Measurements from ENCODE around the gene PLSCR4.
"Not testable (repeated sequence)": the region's sequence is repeated elsewhere in the genome, so short reads cannot be mapped to it uniquely, and the experiment has no call there.

The PLSCR4 gene, protein sequence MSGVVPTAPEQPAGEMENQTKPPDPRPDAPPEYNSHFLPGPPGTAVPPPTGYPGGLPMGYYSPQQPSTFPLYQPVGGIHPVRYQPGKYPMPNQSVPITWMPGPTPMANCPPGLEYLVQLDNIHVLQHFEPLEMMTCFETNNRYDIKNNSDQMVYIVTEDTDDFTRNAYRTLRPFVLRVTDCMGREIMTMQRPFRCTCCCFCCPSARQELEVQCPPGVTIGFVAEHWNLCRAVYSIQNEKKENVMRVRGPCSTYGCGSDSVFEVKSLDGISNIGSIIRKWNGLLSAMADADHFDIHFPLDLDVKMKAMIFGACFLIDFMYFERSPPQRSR

DNA sequence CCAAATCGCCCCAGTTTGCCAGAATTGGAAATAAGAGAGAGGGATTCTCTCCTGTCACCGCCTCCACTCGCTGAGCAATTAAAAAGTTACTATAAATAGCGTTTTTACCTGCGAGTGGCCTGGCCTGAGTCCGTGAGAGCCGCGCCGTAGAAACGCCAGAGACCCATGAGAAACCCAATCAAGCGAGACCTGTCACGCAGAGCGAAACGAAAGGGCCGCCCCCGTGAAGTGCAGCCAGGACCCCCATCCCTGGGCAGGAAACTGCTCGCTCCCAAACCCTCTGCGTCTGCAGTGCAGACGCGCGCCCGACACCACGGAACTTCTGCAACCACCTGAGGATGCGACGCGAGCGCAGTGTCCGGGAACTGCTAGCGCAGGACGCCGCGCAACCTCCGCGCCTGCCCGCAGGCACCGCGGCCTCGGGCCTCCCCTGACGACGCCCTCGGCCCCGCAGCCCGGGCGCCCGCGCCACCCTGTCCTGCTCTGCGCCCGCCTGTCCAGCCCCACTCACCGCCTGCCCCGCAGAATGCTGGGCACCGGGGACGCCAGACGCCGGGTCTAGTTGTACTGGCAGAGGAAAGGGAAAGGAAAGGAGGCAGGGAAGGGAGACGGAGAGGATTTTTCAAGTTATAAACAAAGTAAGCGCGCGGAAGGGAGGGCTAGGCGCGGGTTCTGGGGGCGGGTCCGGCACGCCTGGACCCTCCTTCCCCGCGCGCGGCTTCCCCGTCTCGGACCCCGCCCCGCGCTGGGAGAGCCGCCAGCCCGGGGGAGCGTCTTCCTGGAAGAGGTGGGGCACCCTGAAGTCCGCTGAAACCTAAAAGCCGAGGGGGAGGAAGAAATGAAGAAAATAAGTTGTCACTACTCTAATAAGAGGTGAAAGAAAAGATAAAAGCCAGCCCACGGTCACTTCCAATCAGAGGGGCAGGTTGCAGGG lies at the start of gene PLSCR4:
PLSCR4 (minus strand) TSS at position 657 of the 934 bp plus-strand sequence. CDS start 29,034 bp downstream, outside the sequence.
- DNase-seq (ENCODE audit: low read depth in 2 of 2) = no peak

DNA sequence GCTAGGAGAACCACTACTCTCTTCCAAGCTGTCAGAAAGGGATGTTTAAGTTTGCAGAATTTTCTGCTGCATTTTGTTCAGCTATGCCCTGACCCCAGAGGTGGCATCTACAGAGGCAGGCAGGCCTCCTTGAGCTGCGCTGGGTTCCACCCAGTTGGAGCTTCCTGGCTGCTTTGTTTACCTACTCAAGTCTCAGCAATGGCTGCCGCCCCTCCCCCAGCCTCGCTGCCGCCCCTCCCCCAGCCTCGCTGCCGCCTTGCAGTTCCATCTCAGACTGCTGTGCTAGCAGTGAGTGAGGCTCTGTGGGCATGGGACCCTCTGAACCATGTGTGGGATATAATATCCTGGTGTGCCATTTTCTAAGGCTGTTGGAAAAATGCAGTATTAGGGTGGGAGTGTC lies 42.5 kb upstream of the PLSCR4 start:
- not testable (repeated sequence) for DNase-seq (ENCODE audit: low read depth in 2 of 2)

DNA sequence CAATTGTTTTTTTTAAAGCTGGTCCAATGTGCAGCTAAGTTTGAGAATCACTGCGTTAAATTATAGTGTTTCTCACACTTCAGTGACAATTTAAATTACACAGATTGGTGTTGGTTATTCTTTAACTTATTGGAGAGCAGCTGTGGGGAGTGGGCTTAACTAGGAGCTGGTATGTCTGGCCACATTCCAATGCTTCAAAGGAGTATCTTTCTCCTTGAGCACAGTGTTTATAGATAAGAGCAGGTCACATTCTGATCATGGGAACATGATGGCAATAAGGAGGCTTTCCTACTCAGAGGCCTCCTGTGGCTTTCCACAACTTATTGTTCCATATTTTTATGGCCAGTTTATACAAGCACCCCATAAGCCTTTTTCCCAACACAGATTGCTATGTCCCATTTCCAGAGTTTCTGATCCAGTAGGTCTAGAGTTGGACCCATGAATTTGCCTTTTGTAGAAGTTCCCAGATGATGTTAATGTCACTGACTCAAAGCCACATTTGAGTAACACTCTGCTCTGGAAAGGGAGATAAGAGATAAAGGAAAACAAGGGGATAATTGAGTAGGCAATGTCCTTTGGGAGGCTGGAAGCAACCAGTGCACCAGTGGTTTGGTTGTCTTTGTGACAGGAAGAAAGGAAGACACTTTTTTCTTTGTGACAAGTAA lies 33.0 kb upstream of the PLSCR4 start:
- no peak for DNase-seq (ENCODE audit: low read depth in 2 of 2)

DNA sequence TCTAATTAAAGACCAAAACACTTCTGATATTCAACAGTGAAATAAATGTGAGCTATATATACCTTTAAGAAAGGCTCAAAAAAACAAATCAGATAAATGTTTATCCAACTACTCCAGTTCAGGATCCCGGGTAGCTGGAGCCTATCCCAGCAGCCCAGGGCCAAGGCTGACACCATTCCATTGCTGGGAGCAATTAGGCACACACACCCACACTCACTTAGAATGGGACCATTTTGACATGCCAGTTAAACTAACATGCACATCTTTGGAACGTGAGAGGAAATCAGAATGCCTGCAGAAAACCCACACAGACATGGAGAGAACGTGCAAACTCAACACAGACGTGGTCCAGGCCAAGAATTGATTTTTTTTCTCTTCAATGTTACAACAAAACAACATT lies 30.0 kb upstream of the PLSCR4 start:
- DNase-seq (ENCODE audit: low read depth in 2 of 2) = no peak

DNA sequence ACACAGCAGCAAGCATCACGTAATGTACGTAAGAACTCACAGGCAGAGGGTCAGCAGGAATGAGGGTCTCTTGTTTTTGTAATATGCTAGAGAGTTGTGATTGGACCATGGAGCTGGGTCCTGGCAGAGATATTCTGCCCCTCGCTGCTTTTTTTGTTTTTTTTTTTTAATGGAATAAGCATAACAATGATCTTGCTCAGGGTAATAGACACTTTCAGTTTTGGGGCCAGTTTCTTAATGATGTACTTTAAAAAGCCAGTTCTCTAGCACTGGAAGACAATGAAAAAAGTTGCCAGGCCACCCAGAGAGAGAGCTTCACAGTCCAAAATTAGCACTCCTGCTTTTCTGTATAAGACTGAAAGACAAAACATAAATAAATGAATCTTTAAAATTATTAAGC lies 29.0 kb upstream of the PLSCR4 start:
- DNase-seq (ENCODE audit: low read depth in 2 of 2) = no peak

DNA sequence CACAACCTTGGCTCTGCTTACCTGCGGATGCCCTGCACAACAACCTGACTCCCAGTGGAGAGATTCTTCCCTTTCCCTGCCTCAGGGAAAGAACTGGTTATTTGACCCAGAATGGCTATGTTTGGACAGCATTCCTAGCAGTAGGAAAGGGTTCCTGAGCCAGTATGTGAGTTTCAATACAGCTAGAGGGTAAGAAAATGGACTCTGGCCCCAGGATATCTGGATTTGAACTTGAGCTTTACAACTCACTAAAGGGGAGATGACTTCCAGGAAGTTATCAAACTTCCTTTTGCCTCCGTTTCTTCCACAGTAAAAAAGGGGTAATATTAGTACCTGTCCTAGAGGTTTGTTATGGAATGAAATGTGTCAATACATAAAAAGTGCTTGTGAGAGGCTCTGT lies 28.1 kb upstream of the PLSCR4 start:
- DNase-seq (ENCODE audit: low read depth in 2 of 2) = no peak

DNA sequence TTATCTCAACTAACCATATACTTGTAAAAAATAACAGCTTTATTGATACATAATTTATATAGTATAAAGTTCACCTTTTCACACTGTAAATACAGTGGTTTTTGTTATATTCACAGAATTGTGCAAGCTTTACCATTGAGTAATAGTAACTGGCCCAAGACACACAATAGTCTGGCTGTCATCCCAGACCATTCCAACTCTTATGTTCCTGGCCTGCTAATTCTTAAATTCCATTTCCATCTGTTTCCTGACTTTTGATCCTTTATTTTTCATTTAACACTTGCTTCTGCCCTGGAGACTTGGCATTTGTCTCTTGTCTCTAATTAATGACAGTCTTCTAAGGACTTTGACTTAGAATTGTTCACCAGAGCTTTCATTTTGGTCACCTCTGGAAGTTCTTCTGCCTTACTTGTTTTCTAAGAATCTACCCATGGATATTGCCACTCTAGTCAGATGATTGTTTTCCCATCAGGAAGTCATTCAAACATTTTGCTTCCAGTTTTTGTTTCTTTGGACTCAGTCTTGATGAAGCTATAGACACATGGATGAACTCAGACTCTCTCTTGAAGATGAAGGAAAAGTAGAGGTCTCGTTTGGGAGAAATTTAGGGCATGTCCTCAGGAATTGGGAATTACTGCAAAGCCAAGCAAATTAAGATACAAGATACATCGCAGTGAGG lies 27.2 kb upstream of the PLSCR4 start:
- no peak for DNase-seq (ENCODE audit: low read depth in 2 of 2)

DNA sequence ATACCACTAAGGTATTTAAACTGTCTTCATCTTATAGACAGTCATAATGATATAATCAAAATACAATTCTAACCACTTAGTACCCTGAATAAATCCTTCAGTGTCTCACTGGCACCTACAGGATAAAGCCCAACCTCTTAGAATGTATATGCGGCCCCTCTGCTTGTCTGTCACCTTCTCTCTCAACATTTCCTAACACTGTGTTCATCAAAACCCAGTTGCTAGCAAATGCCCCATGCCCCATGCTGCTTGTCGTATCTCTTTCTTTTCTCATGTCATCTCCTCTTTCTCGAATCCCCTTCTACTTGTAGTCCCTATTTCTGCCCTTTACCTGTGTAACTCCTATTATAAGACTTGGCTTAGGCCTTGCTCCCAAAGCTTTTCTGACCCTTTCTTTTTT lies 24.6 kb upstream of the PLSCR4 start:
- DNase-seq (ENCODE audit: low read depth in 2 of 2) = no peak

DNA sequence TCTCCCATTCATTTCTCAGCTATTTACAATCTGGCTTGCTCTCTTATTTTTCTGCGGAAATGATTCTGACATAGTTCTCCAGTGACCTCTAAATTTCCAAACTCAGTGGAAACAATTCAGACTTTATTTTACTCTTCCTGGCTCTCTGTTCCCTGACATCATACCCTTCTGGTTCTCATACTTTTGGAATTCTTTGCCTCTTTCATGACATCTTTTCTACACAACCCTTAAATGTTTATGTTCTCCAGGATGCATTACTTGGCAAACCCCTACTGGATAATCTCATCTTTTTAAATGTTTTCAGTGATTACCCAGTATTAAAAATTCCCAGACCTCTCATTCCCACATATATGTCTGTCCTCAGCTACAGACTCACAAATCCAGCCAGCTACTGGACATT lies 23.9 kb upstream of the PLSCR4 start:
- no peak for DNase-seq (ENCODE audit: low read depth in 2 of 2)

DNA sequence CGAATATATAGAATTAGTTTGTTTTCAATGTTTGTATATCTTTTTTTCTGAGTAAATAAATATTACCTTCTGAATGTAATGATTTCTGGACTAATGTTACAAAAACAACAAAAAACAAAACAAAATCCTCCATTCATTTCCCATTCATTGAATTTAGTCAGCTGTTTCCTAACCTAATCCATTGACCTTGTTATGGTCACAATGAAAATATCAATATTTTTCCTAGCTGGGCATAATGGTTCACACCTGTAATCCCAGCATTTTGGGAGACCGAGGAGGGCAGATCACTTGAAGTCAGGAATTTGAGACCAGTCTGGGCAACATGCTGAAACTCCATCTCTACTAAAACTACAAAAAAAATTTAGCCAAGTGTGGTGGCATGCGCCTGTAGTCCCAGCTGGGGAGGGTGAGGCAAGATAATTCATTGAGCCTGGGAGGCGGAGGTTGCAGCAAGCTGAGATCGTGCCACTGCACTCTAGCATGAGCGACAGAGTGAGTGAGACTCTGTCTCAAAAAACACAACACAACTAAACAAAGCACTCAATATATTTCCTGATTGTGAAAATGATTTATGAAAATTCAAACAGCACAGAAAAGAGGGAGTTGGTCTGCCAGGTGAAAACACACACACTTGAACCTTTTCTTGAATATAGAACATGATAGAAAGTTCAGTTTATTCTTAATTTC lies 23.0 kb upstream of the PLSCR4 start:
- DNase-seq (ENCODE audit: low read depth in 2 of 2) = no peak

DNA sequence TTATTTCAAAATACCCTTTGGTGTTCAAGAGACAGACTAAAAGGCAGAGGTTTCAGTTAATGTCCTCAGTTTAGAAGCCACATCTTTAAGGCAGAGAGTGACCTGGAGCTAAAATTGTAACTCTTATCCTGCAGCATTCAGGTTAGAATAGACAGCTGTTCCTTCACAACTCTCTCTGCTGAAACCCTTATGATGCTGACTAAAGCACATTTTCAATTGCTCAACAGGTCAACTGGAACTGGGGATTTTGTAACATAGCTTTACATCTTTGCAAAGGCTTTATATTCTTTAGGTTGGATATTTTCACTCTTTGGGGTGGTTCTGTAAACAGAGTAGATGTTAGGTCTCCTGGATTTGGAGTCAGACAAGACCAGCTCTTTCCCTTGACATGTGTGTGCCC lies 20.3 kb upstream of the PLSCR4 start:
- no peak for DNase-seq (ENCODE audit: low read depth in 2 of 2)

DNA sequence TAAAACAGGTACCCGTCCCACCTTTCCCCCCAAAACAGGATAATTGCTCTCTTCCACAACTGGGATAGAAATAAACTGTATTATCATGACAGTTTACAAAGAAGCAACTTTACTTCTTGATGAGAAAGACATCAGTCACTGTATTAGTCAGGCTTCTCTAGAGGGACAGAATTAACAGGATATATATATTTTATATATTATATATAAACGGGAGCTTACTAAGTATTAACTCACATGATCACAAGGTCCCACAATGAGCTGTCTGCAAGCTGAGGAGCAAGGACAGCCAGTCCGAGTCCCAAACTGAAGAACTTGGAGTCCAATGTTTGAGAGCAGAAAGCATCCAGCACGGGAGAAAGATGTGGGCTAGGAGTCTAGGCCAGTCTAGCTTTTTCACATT lies 18.4 kb upstream of the PLSCR4 start:
- no peak for DNase-seq (ENCODE audit: low read depth in 2 of 2)

DNA sequence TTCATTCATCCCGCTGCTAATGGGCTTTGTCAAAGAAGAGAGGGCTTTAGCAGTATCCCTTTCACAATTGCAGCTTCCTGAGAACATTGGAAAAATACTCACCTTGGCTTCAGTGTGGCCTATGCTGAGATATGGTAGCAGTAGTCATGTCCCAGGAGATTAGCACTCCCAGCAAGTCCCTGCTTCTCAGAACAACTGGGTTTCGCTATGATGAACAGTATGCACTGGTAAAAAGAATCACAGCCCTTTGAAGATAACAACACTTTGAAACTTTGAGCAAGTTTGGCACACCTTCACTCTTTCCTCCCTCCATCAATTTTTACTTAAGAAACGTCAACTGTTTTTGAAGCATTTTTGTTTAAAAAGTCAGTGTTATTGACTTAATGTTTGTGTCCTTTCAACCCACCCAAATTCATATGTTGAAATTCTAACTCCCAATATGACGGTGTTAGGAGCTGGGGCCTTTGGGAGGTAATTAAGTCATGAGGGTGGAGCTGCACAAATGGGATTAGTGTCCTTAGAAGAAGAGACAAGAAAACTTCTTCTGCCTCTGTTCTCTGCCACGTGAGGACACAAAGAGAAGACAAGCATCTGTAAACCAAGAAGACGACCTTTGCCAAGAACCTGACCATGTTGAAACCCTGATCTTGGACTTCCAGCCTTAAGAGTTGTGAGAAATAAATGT lies 17.8 kb upstream of the PLSCR4 start:
- DNase-seq (ENCODE audit: low read depth in 2 of 2) = no peak

DNA sequence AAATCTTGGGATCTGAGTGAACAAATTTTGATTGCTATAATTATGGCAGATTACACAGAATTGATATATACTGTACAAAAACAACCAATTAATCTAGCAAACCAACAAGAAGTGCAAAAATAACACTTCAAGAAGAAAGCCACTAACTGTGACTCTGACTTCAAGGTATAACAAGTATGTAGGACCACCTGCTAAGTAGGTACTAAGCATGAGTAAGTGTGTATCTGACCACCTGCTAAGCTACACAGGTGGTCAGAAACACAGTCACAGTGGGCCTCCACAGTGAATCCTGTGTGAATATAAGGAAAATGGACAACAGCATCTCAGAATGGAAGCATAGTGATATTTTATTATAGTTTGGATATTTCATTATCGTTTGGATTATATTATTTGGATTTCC lies 14.8 kb upstream of the PLSCR4 start:
- no peak for DNase-seq (ENCODE audit: low read depth in 2 of 2)

DNA sequence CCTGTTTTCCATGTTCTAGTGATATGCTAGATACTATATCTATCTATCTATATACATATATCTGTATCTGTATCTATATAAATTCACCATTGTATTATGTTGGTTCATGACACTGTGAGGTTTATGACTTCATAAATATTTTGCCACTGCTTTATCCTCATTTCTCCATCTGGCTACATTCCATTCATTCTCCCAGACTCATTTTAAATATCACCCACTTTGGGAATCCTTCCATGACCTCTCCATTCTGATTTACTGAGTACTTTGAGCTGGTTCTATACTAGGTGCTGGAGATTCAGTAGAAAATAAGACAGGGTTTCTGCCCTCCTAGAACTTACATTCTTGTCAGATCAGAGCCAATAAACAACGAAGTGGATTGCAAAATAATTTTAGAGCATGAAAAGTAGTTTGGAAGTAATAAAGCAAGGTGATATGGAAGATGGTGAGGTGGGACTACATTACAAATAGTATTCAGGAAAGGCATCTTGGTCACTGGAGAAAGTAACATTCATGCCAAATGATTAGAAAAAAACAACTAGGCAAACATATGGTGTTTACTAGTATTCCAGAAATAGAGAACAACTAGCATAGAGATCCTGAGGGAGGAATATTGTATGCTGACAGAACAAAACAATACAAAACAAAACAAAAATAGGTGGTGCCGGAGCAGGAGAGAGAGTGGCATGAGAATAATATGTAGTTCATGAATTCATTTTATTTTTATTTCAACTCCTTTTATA lies 11.6 kb upstream of the PLSCR4 start:
- DNase-seq (ENCODE audit: low read depth in 2 of 2) = no peak

DNA sequence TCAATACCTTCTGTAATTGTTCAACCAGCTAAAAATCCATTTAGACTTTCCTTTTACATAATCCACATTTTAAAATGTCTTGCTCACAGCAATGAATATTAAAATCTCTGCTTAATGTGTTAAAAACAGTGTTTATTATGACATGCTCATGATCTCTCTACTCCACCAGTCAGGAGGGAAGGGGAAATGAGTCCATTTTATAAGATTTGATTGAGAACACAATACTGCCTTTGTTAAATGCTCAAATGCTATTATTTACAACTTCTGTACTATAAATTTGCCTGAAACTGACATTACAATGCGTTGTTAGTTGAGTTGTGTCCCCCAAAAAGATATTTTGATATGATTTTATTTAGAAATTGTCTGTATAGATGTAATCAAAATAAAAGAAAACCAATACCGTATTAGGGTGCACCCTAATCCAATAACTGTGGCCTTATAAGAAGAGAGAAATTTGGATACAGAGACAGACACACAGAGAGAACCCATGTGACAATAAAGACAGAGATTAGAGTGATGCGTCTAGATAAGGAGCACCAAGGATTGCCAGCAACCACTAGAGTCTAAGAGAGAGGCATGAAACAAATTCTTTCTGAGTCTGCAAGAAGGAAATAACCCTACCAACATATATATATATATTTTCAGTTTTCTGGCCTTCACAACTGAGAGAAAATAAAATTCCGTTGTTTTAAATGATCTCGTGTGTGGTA lies 9.1 kb upstream of the PLSCR4 start:
- no peak for DNase-seq (ENCODE audit: low read depth in 2 of 2)

DNA sequence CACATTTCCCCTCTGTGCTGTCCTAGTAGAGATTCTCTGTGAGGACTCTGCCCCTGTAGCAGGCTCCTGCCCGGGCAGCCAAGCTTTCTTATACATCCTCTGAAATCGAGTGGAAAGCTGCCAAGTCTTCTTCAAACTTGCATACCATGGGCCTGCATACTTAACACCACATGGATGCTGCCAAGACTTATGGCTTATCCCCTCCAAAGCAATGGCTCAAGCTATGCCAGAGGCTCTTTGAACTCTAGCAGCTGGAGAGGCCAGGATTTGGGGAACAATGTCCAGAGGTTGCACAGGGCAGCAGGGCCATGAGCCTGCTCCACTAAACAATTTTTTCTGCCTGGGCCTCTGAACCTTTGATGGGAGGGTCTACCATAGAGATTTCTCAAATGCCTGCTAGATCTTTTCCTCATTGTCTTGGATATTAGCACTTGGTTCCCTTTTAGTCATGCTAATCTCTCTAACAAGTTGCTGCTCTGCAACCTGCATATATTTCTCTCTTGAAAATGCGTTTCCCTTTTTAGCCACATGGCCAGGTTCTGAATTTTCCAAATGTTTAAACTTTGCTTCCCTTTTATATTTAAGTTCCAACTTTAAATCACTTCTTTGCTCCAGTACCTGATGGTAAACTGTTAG lies 6.1 kb upstream of the PLSCR4 start:
- DNase-seq (ENCODE audit: low read depth in 2 of 2) = no peak

DNA sequence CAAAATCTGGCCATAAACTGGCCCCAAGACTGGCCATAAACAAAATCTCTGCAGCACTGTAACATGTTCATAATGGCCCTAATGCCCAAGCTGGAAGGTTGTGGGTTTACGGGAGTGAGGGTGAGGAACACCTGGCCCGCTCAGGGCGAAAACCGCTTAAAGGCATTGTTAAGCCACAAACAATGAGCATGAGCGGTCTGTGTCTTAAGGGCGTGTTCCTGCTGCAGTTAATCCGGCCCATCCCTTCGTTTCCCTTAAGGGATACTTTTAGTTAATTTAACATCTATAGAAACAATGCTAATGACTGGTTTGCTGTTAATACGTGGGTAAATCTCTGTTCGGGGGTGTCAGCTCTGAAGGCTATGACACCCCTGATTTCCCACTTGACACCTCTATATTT lies 1.5 kb upstream of the PLSCR4 start:
- DNase-seq (ENCODE audit: low read depth in 2 of 2) = not testable (repeated sequence)

DNA sequence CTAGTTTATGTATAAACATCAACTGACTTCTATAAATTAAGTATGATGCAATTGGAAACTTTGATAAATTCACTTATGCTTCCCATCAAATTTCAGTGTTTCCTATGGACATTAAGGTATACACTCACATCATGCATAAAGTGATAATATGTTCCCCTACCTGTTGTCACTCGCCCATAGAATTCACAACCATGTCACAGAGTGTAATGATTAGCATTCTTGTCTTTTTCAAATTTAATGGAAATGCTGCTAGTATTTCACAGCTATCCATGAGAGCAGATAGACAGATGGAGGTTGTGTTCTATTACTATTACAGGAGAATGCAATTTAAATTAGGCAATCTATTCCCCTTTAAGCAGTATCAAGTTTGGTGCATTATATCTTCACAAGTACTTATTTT lies 984 bp downstream of the PLSCR4 start:
- DNase-seq (ENCODE audit: low read depth in 2 of 2) = no peak

All from stimulated activated CD4-positive, alpha-beta T cell treated with anti-CD3 and anti-CD28 coated beads, Interleukin-15, amount 100 ng/mL, for 48 hours (primary cell).